Raji (cell line): ENCODE results near the gene CIPC.
A peak's percentile ranks its signal among the peaks of the same experiment; 100 is the strongest.

Source experiments
- POLR2A ChIP-seq: IDR thresholded peaks from 2 replicates; pipeline ENCODE4 v1.6.1; 2011; ENCODE audit warnings: low read depth, low read length, control low read depth; ENCODE audit not compliant: insufficient read depth

Gene CIPC

DNA sequence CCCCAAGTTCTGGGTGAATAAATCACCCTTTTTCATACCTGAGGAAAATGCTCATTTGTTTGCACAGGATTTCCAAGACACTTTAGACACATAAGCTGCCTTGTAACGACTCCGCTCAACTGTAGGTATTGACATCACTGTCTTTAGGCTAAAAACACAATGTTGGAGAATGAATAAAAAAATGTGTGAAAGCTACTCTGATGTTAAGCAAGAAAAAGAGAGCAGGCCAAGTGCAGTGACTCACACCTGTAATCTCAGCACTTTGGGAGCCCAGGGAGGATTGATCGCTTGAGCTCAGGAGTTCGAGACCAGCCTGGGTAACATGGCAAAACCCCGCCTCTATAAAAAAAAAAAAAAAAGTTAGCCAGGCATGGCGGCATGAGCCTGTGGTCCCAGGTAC is 11.1 kb upstream of the CIPC start:
- TF ChIP-seq POLR2A: no peak

GRCh38 chr14:77087631-77088030 is 10.4 kb upstream of the CIPC start:
- TF ChIP-seq POLR2A: no peak

- TF ChIP-seq POLR2A: no peak
Measured at GRCh38 chr14:77088219-77088618, 9.8 kb upstream of the CIPC start.

DNA sequence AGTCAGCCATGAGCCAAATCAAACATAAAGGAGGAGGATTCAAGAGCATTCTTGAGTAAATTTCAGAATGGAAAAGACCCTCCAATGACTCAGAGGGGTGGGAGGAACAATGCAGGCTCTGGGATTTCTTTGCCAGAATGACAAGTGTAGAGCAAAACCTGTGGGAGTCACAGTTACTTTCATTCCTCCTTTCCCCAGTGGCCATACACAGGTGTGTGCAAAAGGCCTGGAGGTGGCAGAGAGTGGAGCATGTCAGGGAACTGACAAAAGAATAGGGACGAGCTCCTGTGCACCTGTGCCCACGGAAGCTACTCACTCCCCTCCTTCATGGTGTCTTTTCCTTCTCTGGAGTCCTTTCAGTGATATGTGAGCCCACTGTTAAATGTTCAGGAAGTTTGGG is 9.4 kb upstream of the CIPC start:
- no peak for TF ChIP-seq POLR2A

DNA sequence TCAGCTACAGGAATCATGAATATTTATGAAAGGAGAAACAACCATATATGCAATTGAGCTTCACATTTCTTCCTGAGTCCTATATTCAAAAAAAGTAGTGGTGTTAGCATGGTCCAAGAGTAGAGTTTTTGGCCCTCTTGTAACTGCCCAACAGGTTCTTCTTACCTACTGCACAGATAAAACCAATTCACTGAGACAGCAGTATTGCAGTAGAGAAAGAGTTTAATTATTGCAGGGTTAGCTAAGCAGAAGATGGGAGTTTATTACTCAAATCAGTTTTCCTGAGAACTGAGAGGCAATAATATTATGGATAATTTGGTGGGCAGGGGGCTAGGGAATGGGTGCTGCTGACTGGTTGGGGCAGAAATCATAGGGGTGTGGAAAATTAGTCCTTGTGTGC is 6.5 kb upstream of the CIPC start:
- no peak for TF ChIP-seq POLR2A

DNA sequence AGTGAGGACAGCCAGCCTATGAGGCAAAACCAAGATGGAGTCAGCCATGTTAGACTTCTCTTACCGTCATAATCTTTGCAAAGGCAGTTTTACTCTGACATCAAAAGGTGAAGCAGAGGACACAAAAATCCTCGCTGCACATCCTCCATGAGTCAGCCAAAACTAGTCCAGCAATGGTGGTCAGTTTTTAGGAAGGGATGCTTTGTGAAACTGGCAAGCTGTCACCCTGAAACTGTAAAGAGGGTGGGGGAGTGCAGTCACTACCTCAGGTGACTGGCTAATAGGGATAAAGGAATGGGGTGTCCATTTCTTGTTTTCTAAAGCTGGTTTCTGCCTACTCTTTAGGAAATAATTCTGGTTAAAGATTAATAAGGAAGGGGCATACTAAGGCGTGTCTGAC is 5.4 kb upstream of the CIPC start:
- TF ChIP-seq POLR2A: no peak

- TF ChIP-seq POLR2A: 0 out of 2 replicates have a peak, but pooled peaks have one; percentile 7
Measured at GRCh38 chr14:77094672-77095284, 3.3 kb upstream of the CIPC start.

GRCh38 chr14:77097006-77097699 is 905 bp upstream of the CIPC start:
- TF ChIP-seq POLR2A: no peak

DNA sequence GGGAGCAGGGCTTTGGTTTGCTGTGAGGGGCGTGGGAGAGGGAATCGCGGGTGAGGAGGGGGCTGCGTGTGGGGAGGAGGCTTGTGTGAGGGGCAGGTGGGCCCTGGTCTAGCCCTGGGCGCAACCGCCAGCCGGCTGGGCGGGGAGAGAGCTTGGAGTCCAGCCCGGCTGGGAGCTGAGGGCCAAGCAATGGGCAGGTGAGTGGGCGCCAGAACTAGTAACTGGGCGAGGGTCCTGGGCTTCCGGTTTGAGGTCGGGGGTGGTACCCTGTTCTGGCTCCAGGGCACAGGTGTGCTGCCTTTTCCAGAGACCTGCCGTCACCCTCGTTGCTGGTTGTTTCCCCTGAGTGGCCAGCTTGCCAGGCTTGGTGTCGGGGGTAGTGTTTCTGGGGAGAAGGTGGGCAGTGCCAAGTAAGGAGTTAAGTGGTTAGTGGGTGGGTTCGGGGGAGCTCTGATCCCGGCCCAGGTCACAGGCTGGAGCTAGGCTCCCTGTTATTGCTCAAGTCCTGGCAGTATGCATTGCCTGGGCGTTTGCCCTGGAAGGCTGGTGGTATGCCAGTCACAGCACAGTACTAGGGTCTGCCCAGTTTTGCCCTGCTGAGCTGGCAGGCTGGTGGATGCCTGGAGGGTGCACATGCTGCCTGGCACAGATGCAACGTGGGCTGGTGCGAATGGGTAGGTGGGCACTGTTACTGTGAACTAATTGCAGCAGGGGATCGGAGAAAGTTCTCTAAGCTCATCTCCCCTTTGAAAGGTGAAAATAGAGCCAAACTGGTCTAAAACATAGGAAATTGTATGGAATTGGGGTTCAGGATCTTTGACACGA is 683 bp downstream of the CIPC start:
- no peak for TF ChIP-seq POLR2A

- TF ChIP-seq POLR2A: no peak
Measured at GRCh38 chr14:77099425-77100167, 1.5 kb downstream of the CIPC start.

GRCh38 chr14:77100961-77101360 is 2.9 kb downstream of the CIPC start:
- peak; percentile 79 for TF ChIP-seq POLR2A

GRCh38 chr14:77102154-77102553 is 4.1 kb downstream of the CIPC start:
- no peak for TF ChIP-seq POLR2A

DNA sequence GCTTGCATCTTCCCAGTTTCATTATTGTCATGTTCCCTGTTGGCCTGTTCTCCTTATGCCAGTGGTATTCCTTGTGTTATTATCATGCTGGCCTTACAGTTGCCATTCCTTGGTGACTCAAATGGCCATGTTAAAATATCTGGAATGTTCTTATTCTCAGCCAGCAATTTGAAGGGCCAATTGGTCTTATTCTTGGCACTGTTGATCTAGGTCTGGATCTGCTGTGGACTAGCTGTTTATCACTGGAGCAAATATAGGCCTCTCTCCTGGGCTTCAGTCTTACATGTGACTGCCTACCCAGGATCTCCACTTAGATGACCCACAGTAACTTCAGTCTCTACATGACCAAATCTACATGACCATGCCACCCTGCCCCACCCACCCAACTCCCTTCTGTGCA is 5.4 kb downstream of the CIPC start:
- no peak for TF ChIP-seq POLR2A

- TF ChIP-seq POLR2A: no peak
Measured at GRCh38 chr14:77103951-77104350, 5.9 kb downstream of the CIPC start.

DNA sequence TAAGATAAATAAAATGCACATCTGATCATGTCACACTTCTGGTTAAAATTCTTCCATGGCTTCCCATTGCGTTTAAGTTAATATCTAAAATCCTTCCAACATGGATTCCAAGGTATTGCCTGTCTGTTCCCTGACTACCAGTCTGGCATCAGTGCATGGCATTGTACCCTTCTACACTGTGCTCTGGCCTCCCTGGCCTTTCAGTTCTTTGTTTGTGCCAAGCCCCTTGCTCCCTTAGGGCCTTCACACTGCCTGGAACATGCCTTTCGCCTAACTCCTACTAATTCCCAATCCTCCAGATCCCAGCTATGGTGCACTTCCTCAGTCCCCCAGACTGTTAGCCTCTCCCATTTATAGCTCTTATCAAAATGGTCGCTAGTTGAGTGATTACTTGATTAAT is 6.3 kb downstream of the CIPC start:
- no peak for TF ChIP-seq POLR2A

GRCh38 chr14:77105145-77105939 is 7.3 kb downstream of the CIPC start:
- TF ChIP-seq POLR2A: no peak
